Activated CD4-positive, alpha-beta memory T cell treated with anti-CD3 and anti-CD28 coated beads for 36 hours (primary cell): ENCODE data around the gene TYK2. TPM values are rescaled to one million over a fixed set of nuclear protein-coding genes. Genes with fewer than 3 reads are reported as not detected.
"Not testable (repeated sequence)": the region's sequence is repeated elsewhere in the genome, so short reads cannot be mapped to it uniquely, and the experiment has no call there.

ENCODE experiments used
- CTCF ChIA-PET: fragments of 350-600 bp; sonication (Branson Sonifier 250); formaldehyde crosslinking; loops from one replicate; lab custom pipeline; 2021; ENCODE audit warnings: antibody characterized with exemption, inconsistent platforms; lab: Charles Lee
- POLR2A ChIA-PET: fragments of 350-600 bp; sonication (Branson Sonifier 250); formaldehyde crosslinking; loops from one replicate; lab custom pipeline; 2021; ENCODE audit warnings: antibody characterized with exemption; lab: Charles Lee
- DNase-seq: peaks from one replicate; pipeline ENCODE4 v3.0.0-alpha.2; 2020
- H3K27ac Mint-ChIP-seq: one replicate; pipeline ENCODE4 v1.8.0; 2021; ENCODE audit warnings: mixed read lengths
- H3K27me3 Mint-ChIP-seq: one replicate; pipeline ENCODE4 v1.8.0; 2021; ENCODE audit warnings: mixed read lengths
- H3K36me3 Mint-ChIP-seq: one replicate; pipeline ENCODE4 v1.8.0; 2021; ENCODE audit warnings: mixed read lengths
- H3K4me1 Mint-ChIP-seq: one replicate; pipeline ENCODE4 v1.8.0; 2021; ENCODE audit warnings: low read depth, mixed read lengths
- H3K4me3 Mint-ChIP-seq: one replicate; pipeline ENCODE4 v1.8.0; 2021; ENCODE audit warnings: mild to moderate bottlenecking, mixed read lengths
- H3K9me3 Mint-ChIP-seq: one replicate; pipeline ENCODE4 v1.8.0; 2021; ENCODE audit warnings: mixed read lengths
- intact Hi-C: fragments of 100-400 bp; cut with micrococcal nuclease; formaldehyde crosslinking; loops from one replicate; pipeline ENCODE4 v1.15.1; 2023
- total RNA-seq, 2 experiments: library from RNA; stranded (reverse); gene quantifications; one replicate each; pipeline ENCODE4 v1.2.3, GENCODE V29; 2021

Gene TYK2
- total RNA-seq, 2 experiments from 2014 or later: 168 to 186 TPM

DNA sequence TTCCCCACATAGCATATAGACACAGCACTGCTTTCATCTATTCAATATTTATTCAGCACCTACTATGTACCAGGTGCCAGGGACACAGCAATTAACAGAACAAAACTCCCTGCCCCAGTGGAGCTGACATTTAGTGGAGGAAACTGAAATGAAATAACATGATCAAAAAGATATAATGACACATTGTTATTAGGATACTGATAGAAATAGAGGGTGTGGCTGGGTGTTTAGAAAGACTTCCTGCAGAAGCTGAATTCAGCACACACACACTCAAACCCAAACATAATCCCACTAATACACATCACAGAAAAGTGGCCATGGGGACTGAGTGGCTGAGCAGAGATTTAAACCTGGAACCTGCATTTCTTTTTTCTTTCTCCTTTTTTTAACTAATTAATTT, 26.7 kb upstream of the TYK2 start:
- peaks cover 68% of the 10 kb centered on the region for H3K4me1 Mint-ChIP-seq
- no peak for DNase-seq
- POLR2A ChIA-PET: interaction anchor here (0.6 to 1.4 kb wide), 2 partner anchors 17 to 129 kb away, joined by 4 read pairs; no protein-coding TSS in a partner anchor
- H3K36me3 Mint-ChIP-seq: peaks cover 8% of the 10 kb centered on the region
- CTCF ChIA-PET: interaction anchor here (0.7 to 20.8 kb wide), 3 partner anchors 18 to 325 kb away, joined by 3 to 836 read pairs (median 4); partner anchors contain the start of gene PDE4A
- no peak overlapping the region for H3K4me3 Mint-ChIP-seq
- H3K27ac Mint-ChIP-seq: peak overlapping the region; percentile 45
- no peaks in the 10 kb centered on the region for H3K9me3 Mint-ChIP-seq
- no peaks in the 10 kb centered on the region for H3K27me3 Mint-ChIP-seq
- intact Hi-C loops: no loop called here

DNA sequence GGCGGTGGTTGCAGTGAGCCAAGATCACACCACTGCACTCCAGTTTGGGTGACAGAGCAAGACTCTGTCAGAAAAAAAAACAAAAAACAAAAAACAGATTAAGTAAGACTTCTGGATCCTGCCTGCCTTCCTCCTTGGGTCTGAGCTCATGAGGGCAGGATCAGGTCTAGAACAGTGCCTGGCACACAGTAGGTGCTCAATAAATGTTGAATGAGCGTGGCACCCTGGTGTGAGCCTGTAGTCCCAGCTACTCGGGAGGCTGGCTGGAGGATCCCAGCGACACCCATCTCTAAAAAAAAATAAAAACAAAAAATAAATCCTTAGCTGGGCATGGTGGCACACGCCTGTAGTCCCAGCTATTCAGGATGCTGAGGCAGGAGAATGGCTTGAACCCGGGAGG, 25.8 kb upstream of the TYK2 start:
- Mint-ChIP-seq H3K4me3 (peak overlapping the region; percentile 81), H3K27ac (peak overlapping the region; percentile 91), H3K27me3 (no peaks in the 10 kb centered on the region), H3K9me3 (no peaks in the 10 kb centered on the region), H3K36me3 (peaks cover 11% of the 10 kb centered on the region), H3K4me1 (peaks cover 67% of the 10 kb centered on the region)
- POLR2A ChIA-PET: interaction anchor here (1.1 to 3.7 kb wide), 7 partner anchors 8 to 26 kb away, joined by 4 to 22 read pairs (median 5); partner anchors contain the start of gene TYK2
- CTCF ChIA-PET: interaction anchor here (0.5 to 20.8 kb wide), 10 partner anchors 14 to 974 kb away, joined by 3 to 836 read pairs (median 6); partner anchors contain the start of genes ICAM1 and PDE4A
- no peak for DNase-seq
- intact Hi-C loops: no loop called here

DNA sequence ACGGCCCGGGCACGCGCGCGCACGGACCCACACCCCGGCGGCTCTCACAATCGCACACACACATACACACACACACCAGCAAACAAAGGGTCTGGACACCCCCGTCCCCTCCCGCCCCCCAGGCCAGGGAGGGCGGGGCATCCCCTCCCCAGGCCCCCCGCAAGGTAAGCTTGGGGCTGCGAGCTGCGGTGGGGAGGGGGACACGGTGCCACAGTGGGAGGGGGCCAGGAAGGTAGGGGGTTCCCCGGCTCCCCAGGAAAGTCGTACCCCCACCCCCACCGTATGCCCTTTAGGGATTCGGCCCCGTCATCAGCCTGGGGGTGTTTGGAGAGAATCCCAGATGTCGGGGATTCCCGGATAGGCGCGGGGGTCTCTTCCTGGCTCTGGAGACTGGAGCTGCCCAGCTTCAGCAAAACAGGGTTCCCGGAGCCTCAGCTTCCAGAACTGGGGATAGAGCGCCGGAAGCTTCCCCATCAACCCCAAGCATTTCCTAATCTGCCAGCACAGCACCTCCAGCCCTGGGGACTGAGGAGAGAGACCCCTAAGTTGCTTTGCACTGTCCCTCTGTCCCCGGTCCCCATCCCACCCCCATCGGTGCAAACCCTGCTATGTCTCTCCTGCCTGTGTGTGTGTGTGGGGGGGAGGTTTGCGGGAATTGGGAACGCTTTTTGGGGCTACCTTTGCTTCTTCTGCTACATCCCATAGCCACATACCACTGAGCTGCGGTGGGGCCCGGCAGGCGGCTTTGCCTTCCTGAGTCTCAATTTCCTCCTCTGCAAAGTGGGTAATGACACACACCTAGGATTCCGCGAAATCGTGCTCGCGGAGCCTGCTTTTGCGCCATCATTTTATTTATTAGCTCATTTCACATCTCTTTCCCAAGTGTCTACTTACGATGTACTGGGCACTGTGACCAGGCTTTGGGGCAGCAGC, 24.8 kb upstream of the TYK2 start:
- DNase-seq: peak; percentile 84
- peak overlapping the region; percentile 89 for H3K4me3 Mint-ChIP-seq
- ChIA-PET CTCF (interaction anchor here (0.6 to 20.8 kb wide), 17 partner anchors 12 to 177 kb away, joined by 3 to 836 read pairs (median 5); partner anchors contain the start of genes ICAM1, ICAM5 and PDE4A), POLR2A (interaction anchor here (1.1 to 3.7 kb wide), 8 partner anchors 9 to 134 kb away, joined by 4 to 22 read pairs (median 6); partner anchors contain the start of genes ICAM1 and TYK2)
- H3K9me3 Mint-ChIP-seq: no peaks in the 10 kb centered on the region
- peak overlapping the region; percentile 91 for H3K27ac Mint-ChIP-seq
- peaks cover 75% of the 10 kb centered on the region for H3K4me1 Mint-ChIP-seq
- peaks cover 17% of the 10 kb centered on the region for H3K36me3 Mint-ChIP-seq
- H3K27me3 Mint-ChIP-seq: no peaks in the 10 kb centered on the region
- intact Hi-C loops: loop anchor here (2.0 kb wide), 1 partner anchor 20 kb away; no protein-coding TSS in a partner anchor

DNA sequence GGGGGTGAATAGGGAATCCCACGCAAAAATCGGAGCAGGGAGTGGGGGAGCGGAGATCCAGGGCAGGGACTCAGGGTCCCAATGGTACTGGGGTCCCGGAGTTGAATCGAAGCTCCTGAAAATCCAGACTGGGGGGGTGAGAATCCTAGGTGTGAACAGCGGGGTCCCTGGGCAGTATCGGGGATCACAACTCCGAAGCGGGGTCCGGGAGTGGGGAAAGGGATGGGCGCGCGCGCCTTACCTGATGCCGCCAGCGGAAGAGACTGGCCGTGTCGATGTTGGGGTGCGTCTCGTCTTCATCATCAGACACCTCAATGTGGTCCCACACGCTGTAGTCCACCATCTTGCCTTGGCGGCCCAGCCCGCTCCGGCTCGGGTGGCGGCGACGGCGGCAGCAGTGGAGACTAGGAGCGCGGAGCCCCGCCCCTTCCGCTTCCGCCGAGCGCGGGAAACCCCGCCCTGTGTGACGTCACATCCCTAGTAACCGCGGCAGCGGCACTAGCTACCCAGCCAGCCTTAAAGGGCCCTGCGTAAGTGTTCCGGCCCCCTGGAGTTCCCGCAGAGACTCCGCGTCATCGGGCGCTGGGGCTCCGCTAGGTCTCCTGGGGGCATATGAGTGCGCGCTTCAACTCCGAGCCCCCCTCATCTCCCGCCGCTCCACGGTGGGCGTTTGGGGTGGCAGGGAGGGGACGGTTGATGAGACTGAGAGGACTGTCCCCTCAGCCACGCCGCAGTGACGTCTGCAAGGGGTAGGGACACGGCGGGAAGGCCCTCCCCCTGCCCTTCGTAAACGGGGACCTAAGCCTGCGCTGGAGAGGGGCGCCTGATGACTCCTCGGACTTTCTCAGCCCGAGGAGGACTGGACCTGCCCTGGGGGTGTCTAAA, 23.0 kb upstream of the TYK2 start, which contains the start of gene CDC37:
Gene CDC37 (minus strand): TSS at position 406 of the 885 bp plus-strand sequence. CDS start 63 bp downstream, at position 343.
- ChIA-PET CTCF (interaction anchor here (0.6 to 20.8 kb wide), 27 partner anchors 11 to 170 kb away, joined by 3 to 836 read pairs (median 4); partner anchors contain the start of genes ICAM1, ICAM5, PDE4A and TYK2), POLR2A (interaction anchor here (0.6 to 3.7 kb wide), 11 partner anchors 9 to 131 kb away, joined by 3 to 22 read pairs (median 4); partner anchors contain the start of genes KEAP1 and RAVER1)
- H3K4me1 Mint-ChIP-seq: peaks cover 67% of the 10 kb centered on the region
- intact Hi-C loops: loop anchor here (1.0 to 2.0 kb wide), 7 partner anchors 13 to 165 kb away; partner anchors contain the start of genes CDKN2D, KEAP1 and TYK2
- peaks cover 24% of the 10 kb centered on the region for H3K36me3 Mint-ChIP-seq
- DNase-seq: peak; percentile 99
- H3K4me3 Mint-ChIP-seq: peak within 1 kb of the TSS; percentile 89
- peak within 1 kb of the TSS; percentile 84 for H3K27ac Mint-ChIP-seq
- H3K27me3 Mint-ChIP-seq: no peaks in the 10 kb centered on the region
- no peaks in the 10 kb centered on the region for H3K9me3 Mint-ChIP-seq

DNA sequence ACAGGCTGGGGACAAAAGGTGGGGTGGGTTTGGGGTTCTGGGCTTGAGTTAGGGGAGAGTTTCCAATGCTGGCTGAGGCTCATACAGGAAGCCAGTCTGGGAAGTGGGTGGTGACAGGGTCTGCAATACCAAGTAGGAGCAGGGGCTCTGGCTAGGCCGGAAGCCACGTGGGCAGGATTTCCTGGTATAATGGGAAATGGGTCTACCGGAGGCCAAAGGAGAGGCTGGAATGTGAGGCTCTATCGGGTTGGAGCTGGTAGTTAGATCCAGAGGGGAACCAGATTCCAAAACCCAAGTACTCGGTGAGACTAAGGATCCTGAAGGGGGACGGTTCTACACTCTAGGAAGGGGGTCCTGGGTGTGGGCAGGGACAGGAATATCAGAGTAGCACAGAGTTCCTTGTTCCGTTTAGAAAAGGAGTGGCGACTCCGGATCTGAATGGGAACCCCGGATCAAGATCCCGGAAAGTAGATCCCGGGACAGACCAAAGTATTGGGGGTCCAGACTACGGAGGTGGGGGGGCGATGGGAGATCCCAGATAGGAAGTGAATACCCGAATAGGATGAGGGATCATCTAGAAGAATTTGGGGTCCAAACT, 22.2 kb upstream of the TYK2 start:
- no peaks in the 10 kb centered on the region for H3K27me3 Mint-ChIP-seq
- peak overlapping the region; percentile 84 for H3K27ac Mint-ChIP-seq
- DNase-seq: no peak
- H3K9me3 Mint-ChIP-seq: no peaks in the 10 kb centered on the region
- peaks cover 24% of the 10 kb centered on the region for H3K36me3 Mint-ChIP-seq
- intact Hi-C loops: loop anchor here (1.0 to 2.0 kb wide), 6 partner anchors 14 to 166 kb away; partner anchors contain the start of genes CDKN2D, KEAP1 and TYK2
- ChIA-PET CTCF (interaction anchor here (1.8 to 20.8 kb wide), 6 partner anchors 11 to 143 kb away, joined by 8 to 836 read pairs (median 31); partner anchors contain the start of genes ICAM1 and PDE4A), POLR2A (interaction anchor here (1.0 to 3.7 kb wide), 4 partner anchors 15 to 70 kb away, joined by 3 to 22 read pairs (median 5); partner anchors contain the start of gene RAVER1)
- H3K4me3 Mint-ChIP-seq: peak overlapping the region; percentile 89
- H3K4me1 Mint-ChIP-seq: peaks cover 59% of the 10 kb centered on the region

DNA sequence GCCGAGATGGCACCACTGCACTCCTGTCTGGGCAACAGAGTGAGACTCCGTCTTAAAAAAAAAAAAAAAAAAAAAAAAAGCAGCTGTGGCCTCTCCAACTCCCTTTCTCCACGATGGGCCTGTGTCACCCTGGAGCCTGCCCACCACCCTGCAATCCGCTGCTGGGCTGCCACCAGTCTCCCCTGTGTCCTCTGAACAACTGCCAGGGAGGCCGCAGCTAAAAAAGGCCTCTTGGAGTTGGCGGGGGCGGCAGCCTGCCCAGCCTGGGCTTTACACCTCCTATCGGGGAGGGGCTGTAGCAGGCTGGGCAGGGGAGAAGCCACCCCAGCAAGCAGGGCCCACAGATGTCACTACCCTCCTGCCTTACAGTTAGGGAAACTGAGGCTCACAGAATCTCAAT, 19.5 kb upstream of the TYK2 start:
- Mint-ChIP-seq H3K4me1 (peaks cover 34% of the 10 kb centered on the region), H3K27ac (no peak overlapping the region), H3K27me3 (no peaks in the 10 kb centered on the region), H3K4me3 (no peak overlapping the region), H3K9me3 (no peaks in the 10 kb centered on the region), H3K36me3 (peaks cover 35% of the 10 kb centered on the region)
- ChIA-PET POLR2A (interaction anchor here (0.6 to 1.0 kb wide), 2 partner anchors 9 to 206 kb away, joined by 3 to 6 read pairs; no protein-coding TSS in a partner anchor), CTCF (interaction anchor here (0.9 to 20.8 kb wide), 5 partner anchors 8 to 141 kb away, joined by 3 to 836 read pairs (median 19); partner anchors contain the start of gene PDE4A)
- DNase-seq: no peak
- intact Hi-C loops: no loop called here

DNA sequence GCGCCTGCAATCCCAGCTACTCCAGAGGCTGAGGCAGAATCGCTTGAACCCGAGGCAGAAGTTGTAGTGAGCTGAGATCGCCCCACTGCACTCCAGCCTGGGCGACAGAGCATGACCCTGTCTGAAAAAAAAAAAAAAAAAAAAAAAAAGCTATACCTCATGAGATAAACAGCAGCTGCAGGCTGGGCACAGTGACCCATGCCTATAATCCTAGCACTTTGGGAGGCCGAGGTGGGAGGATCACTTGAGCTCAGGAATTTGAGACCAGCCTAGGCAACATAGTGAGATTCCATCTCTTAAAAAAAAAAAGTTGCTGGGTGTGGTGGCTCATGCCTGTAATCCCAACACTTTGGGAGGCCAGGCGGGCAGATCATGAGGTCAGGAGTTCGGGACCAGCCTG, 19.0 kb upstream of the TYK2 start:
- ChIA-PET POLR2A (interaction anchor here (0.6 kb wide), 1 partner anchor 205 kb away, joined by 3 read pairs; no protein-coding TSS in a partner anchor), CTCF (interaction anchor here (3.5 to 20.8 kb wide), 3 partner anchors 8 to 26 kb away, joined by 19 to 836 read pairs (median 41); partner anchors contain the start of gene PDE4A)
- peaks cover 35% of the 10 kb centered on the region for H3K36me3 Mint-ChIP-seq
- DNase-seq, H3K4me3 Mint-ChIP-seq, H3K9me3 Mint-ChIP-seq, H3K27ac Mint-ChIP-seq, intact Hi-C loops, H3K27me3 Mint-ChIP-seq: not testable (repeated sequence)
- H3K4me1 Mint-ChIP-seq: peaks cover 29% of the 10 kb centered on the region

DNA sequence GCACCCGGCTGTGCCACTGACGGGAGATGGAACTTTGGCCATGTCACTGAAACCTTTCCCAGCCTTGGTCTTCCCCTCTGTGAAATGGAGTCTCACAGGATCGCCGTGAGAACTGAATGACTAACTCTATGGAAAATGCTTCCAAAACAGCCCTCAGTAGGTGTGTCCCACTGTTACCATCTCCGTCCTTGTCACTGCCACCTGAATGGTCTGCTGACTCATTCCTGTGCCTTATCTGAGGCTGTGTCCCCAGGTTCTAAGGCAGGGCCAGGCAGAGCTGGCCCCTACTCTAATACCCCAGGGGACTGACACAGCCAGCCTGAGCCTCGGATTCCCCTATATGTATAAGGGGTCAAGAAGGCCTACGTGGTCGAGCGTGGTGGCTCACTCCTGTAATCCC, 18.4 kb upstream of the TYK2 start:
- H3K27me3 Mint-ChIP-seq: no peaks in the 10 kb centered on the region
- POLR2A ChIA-PET: no interaction called here
- no peak overlapping the region for H3K27ac Mint-ChIP-seq
- no peak for DNase-seq
- CTCF ChIA-PET: interaction anchor here (1.8 to 20.8 kb wide), 3 partner anchors 10 to 27 kb away, joined by 7 to 836 read pairs (median 41); partner anchors contain the start of gene PDE4A
- no peaks in the 10 kb centered on the region for H3K9me3 Mint-ChIP-seq
- peaks cover 38% of the 10 kb centered on the region for H3K36me3 Mint-ChIP-seq
- intact Hi-C loops: no loop called here
- no peak overlapping the region for H3K4me3 Mint-ChIP-seq
- peaks cover 27% of the 10 kb centered on the region for H3K4me1 Mint-ChIP-seq

DNA sequence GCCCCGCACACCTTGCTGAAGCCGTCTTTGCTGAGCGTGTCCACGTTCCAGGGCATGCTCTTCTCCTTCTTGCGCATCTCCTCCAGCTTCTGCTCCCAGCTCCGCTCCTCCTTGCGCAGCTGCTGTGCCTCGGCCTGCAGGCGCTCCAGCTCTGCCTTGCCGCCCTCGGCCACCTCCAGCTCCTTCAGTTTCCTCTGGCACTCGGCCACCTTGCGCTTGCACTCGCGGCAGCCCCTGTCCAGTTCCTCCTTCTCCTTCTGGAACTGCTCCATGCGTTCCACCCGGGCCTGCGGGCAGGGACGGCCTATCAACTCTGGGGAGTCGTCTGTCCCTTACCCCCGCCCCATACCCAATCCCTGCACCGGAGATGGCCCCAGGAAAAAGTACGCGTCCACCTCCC, 15.5 kb upstream of the TYK2 start:
- intact Hi-C loops: no loop called here
- Mint-ChIP-seq H3K36me3 (peaks cover 28% of the 10 kb centered on the region), H3K4me1 (peaks cover 14% of the 10 kb centered on the region), H3K4me3 (no peak overlapping the region), H3K27me3 (no peaks in the 10 kb centered on the region), H3K9me3 (no peaks in the 10 kb centered on the region), H3K27ac (no peak overlapping the region)
- CTCF ChIA-PET: no interaction called here
- POLR2A ChIA-PET: interaction anchor here (1.2 kb wide), 1 partner anchor 135 kb away, joined by 5 read pairs; no protein-coding TSS in a partner anchor
- no peak for DNase-seq

DNA sequence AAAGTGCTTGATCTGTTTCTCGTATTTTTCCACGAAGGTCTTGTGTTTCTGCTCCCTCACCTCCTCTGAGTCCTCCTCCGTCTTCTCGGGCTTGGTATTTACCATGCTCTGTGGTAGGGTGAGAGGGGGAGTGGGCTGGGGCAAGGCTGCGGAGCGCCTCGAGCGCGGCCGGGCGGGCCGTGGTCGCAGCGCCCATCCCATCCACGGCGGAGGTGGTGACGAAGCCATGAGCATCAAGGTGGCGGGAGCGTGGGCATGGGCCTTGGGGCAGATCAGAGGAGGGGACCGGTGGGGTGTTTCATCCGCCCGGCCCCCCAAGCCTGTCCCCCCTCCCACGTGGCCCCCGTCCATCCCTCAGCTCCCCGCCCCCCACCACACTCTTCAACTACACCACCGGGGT, 15.1 kb upstream of the TYK2 start:
- no peak for DNase-seq
- Mint-ChIP-seq H3K27me3 (no peaks in the 10 kb centered on the region), H3K9me3 (no peaks in the 10 kb centered on the region), H3K36me3 (peaks cover 31% of the 10 kb centered on the region), H3K4me1 (peaks cover 12% of the 10 kb centered on the region), H3K27ac (no peak overlapping the region), H3K4me3 (no peak overlapping the region)
- intact Hi-C loops: no loop called here
- CTCF ChIA-PET: no interaction called here
- POLR2A ChIA-PET: interaction anchor here (1.2 kb wide), 1 partner anchor 135 kb away, joined by 5 read pairs; no protein-coding TSS in a partner anchor
